ENCODE data around the gene STK25. TPM values are rescaled to one million over a fixed set of nuclear protein-coding genes. Genes with fewer than 3 reads are reported as not detected.

STK25 gene
- total RNA-seq, 1 experiment from 2014 or later: 316 TPM

- H3K27ac ChIP-seq: no peak overlapping the region
- no peak for DNase-seq (ENCODE audit: low read depth in 1 of 2, low spot score in 2 of 2)
Observed at GRCh38 chr2:241489733-241490680, 18.4 kb downstream of the STK25 start.

DNA sequence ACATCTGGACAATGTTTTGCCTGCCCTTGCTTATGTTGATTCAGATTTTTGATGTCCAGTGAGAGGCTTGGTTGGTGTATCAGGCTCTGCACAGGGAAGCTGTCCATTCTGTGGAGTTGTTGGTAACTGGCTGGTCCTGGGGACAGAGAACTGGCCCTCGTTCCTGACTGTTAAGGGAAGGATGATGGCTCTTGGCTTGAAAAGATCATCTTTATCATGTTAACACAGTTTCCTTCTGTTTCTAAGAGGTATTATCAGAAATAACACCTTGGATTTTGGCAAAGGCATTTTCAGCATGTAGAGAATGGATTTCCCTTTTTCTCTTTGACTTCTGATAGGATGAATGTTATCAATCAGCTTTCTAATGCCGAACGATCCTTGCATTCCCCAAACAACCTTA is 19.3 kb downstream of the STK25 start:
- Histone ChIP-seq H3K27ac (no peak overlapping the region), H3K27me3 (replicated peaks) (no peaks in the 10 kb centered on the region), H3K4me1 (replicated peaks) (no peaks in the 10 kb centered on the region), H3K36me3 (peaks cover 54% of the 10 kb centered on the region), H3K4me3 (no peak overlapping the region), H3K9me3 (replicated peaks) (no peaks in the 10 kb centered on the region)
- DNase-seq (ENCODE audit: low read depth in 1 of 2, low spot score in 2 of 2): no peak

More at GRCh38 chr2:241489733-241490680, 18.4 kb downstream of the STK25 start:
- Histone ChIP-seq H3K36me3 (peaks cover 63% of the 10 kb centered on the region), H3K4me3 (no peak overlapping the region), H3K27me3 (replicated peaks) (no peaks in the 10 kb centered on the region), H3K9me3 (replicated peaks) (no peaks in the 10 kb centered on the region), H3K4me1 (replicated peaks) (no peaks in the 10 kb centered on the region)

DNA sequence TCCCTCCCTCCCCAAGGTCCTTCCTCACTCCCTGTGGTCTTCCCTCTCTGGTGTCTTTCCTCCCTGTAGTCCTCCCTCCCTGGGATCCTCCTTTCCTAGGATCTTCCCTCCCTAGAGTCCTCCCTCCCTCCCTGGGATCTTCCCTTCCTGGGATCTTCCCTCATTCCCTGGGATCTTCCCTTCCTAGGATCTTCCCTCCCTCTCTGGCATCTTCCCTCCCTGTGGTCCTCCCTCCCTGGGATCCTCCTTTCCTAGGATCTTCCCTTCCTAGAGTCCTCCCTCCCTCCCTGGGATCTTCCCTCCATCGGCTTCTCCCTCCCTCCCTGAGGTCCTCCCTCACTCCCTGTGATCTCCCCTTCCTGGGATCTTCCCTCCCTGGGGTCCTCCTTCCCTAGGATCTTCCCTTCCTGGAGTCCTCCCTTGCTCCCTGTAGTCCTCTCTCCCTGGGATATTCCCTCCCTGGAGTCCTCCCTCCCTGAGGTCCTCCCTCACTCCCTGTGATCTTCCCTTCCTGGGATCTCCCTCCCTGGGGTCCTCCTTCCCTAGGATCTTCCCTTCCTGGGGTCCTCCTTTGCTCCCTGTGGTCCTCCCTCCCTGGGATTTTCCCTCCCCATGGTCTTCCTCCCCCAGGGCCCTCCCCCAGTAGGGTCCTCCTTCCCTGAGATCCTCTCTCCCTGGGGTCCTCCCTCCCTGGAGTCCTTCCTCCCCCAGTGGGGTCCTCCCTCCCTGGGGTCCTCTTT is 23.0 kb downstream of the STK25 start:
- no peak for DNase-seq (ENCODE audit: low read depth in 1 of 2, low spot score in 2 of 2)
- Histone ChIP-seq H3K27ac (no peak overlapping the region), H3K27me3 (replicated peaks) (no peaks in the 10 kb centered on the region), H3K4me3 (no peak overlapping the region), H3K36me3 (peaks cover 18% of the 10 kb centered on the region), H3K9me3 (replicated peaks) (no peaks in the 10 kb centered on the region), H3K4me1 (replicated peaks) (no peaks in the 10 kb centered on the region)

- Histone ChIP-seq H3K4me1 (replicated peaks) (no peaks in the 10 kb centered on the region), H3K27ac (no peak overlapping the region), H3K4me3 (no peak overlapping the region), H3K27me3 (replicated peaks) (no peaks in the 10 kb centered on the region), H3K36me3 (peaks cover 23% of the 10 kb centered on the region), H3K9me3 (replicated peaks) (no peaks in the 10 kb centered on the region)
- no peak for DNase-seq (ENCODE audit: low read depth in 1 of 2, low spot score in 2 of 2)
Observed at GRCh38 chr2:241483305-241483704, 25.1 kb downstream of the STK25 start.

GRCh38 chr2:241482126-241482955 is 26.0 kb downstream of the STK25 start:
- no peak overlapping the region for H3K27ac ChIP-seq
- peaks cover 26% of the 10 kb centered on the region for H3K36me3 ChIP-seq
- no peaks in the 10 kb centered on the region for H3K4me1 ChIP-seq (replicated peaks)
- H3K4me3 ChIP-seq: no peak overlapping the region
- no peaks in the 10 kb centered on the region for H3K27me3 ChIP-seq (replicated peaks)
- H3K9me3 ChIP-seq (replicated peaks): no peaks in the 10 kb centered on the region
- no peak for DNase-seq (ENCODE audit: low read depth in 1 of 2, low spot score in 2 of 2)

DNA sequence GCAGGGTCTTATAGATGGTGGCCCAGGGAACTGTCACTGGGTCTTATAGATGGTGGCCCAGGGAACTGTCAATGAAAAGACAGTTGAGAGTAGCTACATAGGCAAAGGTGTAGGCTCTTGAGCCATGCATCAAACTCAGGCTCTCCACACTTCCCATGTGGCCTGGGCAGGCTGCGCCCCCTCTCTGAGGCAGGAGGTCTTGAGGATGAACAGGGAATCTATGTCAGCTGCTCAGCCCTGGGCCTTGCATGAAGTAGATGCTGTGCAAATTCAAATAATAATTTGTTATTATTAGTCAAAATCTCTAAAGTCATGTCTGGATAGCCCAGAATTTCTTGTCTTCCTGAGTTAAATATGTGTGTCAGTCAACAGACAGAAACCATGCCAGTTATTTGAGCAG is 26.7 kb downstream of the STK25 start:
- H3K36me3 ChIP-seq: peaks cover 20% of the 10 kb centered on the region
- H3K9me3 ChIP-seq (replicated peaks): no peaks in the 10 kb centered on the region
- H3K4me1 ChIP-seq (replicated peaks): no peaks in the 10 kb centered on the region
- H3K27me3 ChIP-seq (replicated peaks): no peaks in the 10 kb centered on the region
- H3K4me3 ChIP-seq: no peak overlapping the region
- no peak overlapping the region for H3K27ac ChIP-seq
- DNase-seq (ENCODE audit: low read depth in 1 of 2, low spot score in 2 of 2): no peak

- Histone ChIP-seq H3K27ac (no peak overlapping the region), H3K4me3 (no peak overlapping the region), H3K4me1 (replicated peaks) (no peaks in the 10 kb centered on the region), H3K36me3 (peaks cover 23% of the 10 kb centered on the region), H3K9me3 (replicated peaks) (no peaks in the 10 kb centered on the region), H3K27me3 (replicated peaks) (no peaks in the 10 kb centered on the region)
- DNase-seq (ENCODE audit: low read depth in 1 of 2, low spot score in 2 of 2): no peak
Observed at GRCh38 chr2:241479026-241479898, 29.1 kb downstream of the STK25 start.

DNA sequence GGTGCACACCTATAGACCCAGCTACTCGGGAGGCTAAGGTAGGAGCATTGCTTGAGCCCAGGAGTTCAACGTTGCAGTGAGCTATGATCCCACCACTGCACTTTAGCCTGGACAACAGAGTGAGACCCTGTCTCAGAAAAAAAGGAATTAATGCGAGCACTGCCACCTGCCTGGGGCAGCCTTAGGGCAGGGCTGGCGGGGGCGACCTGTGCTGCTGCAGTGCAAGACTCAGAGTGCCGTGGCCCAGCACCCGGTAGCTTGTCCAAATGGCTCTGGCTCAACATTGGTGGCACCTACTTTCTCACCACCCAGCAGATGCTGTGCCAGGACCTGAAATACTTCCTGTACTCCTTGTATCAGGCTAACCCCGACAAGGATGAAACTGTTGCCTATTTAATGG is 30.2 kb downstream of the STK25 start:
- H3K36me3 ChIP-seq: peaks cover 23% of the 10 kb centered on the region
- H3K27ac ChIP-seq: no peak overlapping the region
- H3K4me1 ChIP-seq (replicated peaks): no peaks in the 10 kb centered on the region
- no peaks in the 10 kb centered on the region for H3K27me3 ChIP-seq (replicated peaks)
- H3K9me3 ChIP-seq (replicated peaks): no peaks in the 10 kb centered on the region
- DNase-seq (ENCODE audit: low read depth in 1 of 2, low spot score in 2 of 2): no peak
- H3K4me3 ChIP-seq: no peak overlapping the region

- Histone ChIP-seq H3K4me3 (no peak overlapping the region), H3K27ac (no peak overlapping the region), H3K9me3 (replicated peaks) (no peaks in the 10 kb centered on the region), H3K27me3 (replicated peaks) (no peaks in the 10 kb centered on the region), H3K36me3 (peaks cover 23% of the 10 kb centered on the region), H3K4me1 (replicated peaks) (no peaks in the 10 kb centered on the region)
- DNase-seq (ENCODE audit: low read depth in 1 of 2, low spot score in 2 of 2): no peak
Observed at GRCh38 chr2:241475267-241475666, 33.1 kb downstream of the STK25 start.

DNA sequence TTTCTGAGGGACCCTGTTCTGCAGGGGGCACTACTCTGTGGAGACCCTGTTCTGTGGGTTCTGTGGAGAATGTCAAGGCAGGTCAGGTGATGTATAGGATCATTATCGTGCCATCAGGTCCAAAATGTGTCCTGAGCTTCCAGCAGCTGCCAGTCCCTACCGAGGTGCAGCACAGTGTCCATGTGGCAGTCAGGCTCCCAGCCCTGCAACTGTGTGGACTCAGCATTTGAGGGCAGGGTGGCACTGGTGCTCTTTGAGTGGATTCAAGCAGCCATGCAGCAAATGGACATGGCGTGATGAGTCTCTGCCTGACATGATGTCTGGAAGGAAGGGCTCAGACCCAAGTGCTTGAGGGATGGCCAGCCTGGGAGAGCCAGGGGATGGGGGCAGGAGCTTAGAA is 35.0 kb downstream of the STK25 start:
- Histone ChIP-seq H3K36me3 (peaks cover 9% of the 10 kb centered on the region), H3K4me3 (no peak overlapping the region), H3K27ac (no peak overlapping the region), H3K27me3 (replicated peaks) (no peaks in the 10 kb centered on the region), H3K9me3 (replicated peaks) (no peaks in the 10 kb centered on the region), H3K4me1 (replicated peaks) (no peaks in the 10 kb centered on the region)
- DNase-seq (ENCODE audit: low read depth in 1 of 2, low spot score in 2 of 2): no peak

DNA sequence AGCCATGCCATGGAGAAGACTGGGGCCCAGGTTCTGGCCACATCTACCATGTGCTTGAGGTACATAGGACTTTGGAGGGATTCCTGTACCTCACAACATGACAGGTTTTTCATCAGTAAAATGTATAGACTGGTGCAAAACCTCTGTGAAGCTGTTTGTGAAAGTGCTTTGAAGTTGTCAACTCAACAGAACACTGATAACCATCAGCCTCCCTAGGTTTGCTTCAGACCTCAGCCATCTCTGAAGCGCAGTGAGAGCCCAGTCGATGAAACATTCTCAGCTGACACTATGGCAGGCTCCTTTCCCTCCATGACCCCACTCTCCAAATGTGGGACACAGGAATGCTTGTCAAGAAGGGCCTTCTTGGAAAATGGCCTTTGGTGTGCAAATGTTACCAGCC is 38.6 kb downstream of the STK25 start:
- no peaks in the 10 kb centered on the region for H3K27me3 ChIP-seq (replicated peaks)
- H3K27ac ChIP-seq: no peak overlapping the region
- no peaks in the 10 kb centered on the region for H3K9me3 ChIP-seq (replicated peaks)
- no peak overlapping the region for H3K4me3 ChIP-seq
- no peak for DNase-seq (ENCODE audit: low read depth in 1 of 2, low spot score in 2 of 2)
- no peaks in the 10 kb centered on the region for H3K36me3 ChIP-seq
- no peaks in the 10 kb centered on the region for H3K4me1 ChIP-seq (replicated peaks)

DNA sequence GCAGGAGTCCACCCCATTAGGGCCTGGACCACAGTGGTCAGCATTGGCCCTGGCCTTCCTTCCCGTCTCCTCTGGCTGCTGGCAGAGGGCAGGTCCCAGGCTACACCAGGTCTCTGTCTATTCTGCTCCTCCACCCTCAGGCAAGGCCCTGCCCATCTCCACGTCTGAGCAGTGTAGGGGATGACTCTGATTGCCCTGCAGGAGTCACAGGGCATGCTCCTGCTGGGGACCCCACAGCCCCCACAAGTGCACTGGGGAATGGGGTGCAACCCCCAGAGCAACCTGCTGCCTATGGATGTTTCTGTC is 40.0 kb downstream of the STK25 start:
- Histone ChIP-seq H3K4me3 (no peak overlapping the region), H3K36me3 (no peaks in the 10 kb centered on the region; the same call in 1 of the 2 replicates), H3K4me1 (replicated peaks) (no peaks in the 10 kb centered on the region), H3K9me3 (replicated peaks) (no peaks in the 10 kb centered on the region), H3K27me3 (replicated peaks) (no peaks in the 10 kb centered on the region), H3K27ac (no peak overlapping the region)
- DNase-seq (ENCODE audit: low read depth in 1 of 2, low spot score in 2 of 2): no peak

Data from SJSA1 (cell line).